MCF 10A (cell line): ENCODE data around the gene RPL10A. TPM values are rescaled to one million over a fixed set of nuclear protein-coding genes. Genes with fewer than 3 reads are reported as not detected.

ENCODE experiments used
- BruUV-seq: library from RNA; stranded (reverse); fragments of 400-500 nt; replicated peaks from 2 replicates; lab custom pipeline; 2021; lab: Mats Ljungman, UMichigan
- CTCF ChIA-PET: fragments of 300-600 bp; sonication (Branson Sonifier 250); formaldehyde crosslinking; extraction: SDS; loops from one replicate; lab custom pipeline; 2021; ENCODE audit warnings: antibody characterized with exemption, inconsistent platforms; lab: Yijun Ruan, JAX
- POLR2A ChIA-PET: fragments of 300-600, 350-650 bp; sonication (Branson Sonifier 250); formaldehyde crosslinking; extraction: SDS; loops from one replicate; lab custom pipeline; 2020; ENCODE audit warnings: antibody characterized with exemption, inconsistent platforms; lab: Yijun Ruan, JAX
- DNase-seq: peaks from one replicate; pipeline ENCODE4 v3.0.0-alpha.2; 2018; ENCODE audit not compliant: unreplicated experiment
- H3K27ac Mint-ChIP-seq: one replicate; pipeline ENCODE4 v1.8.0; 2022; ENCODE audit warnings: mild to moderate bottlenecking, low read depth, mixed read lengths; ENCODE audit not compliant: unreplicated experiment
- H3K27me3 Mint-ChIP-seq: one replicate; pipeline ENCODE4 v1.8.0; 2022; ENCODE audit warnings: mixed read lengths; ENCODE audit not compliant: insufficient read depth, unreplicated experiment
- H3K36me3 Mint-ChIP-seq: one replicate; pipeline ENCODE4 v1.8.0; 2022; ENCODE audit warnings: mild to moderate bottlenecking, moderate library complexity, mixed read lengths; ENCODE audit not compliant: insufficient read depth, unreplicated experiment
- H3K4me1 Mint-ChIP-seq: one replicate; pipeline ENCODE4 v1.8.0; 2022; ENCODE audit warnings: mixed read lengths; ENCODE audit not compliant: insufficient read depth, unreplicated experiment
- H3K4me3 Mint-ChIP-seq: one replicate; pipeline ENCODE4 v1.8.0; 2022; ENCODE audit warnings: mild to moderate bottlenecking, moderate library complexity, mixed read lengths; ENCODE audit not compliant: unreplicated experiment
- H3K9me3 Mint-ChIP-seq: one replicate; pipeline ENCODE4 v1.8.0; 2022; ENCODE audit warnings: mixed read lengths; ENCODE audit not compliant: unreplicated experiment
- intact Hi-C: fragments of 100-400 bp; cut with micrococcal nuclease; formaldehyde crosslinking; loops from 2 replicates; pipeline ENCODE4 v1.14.1; 2022
- total RNA-seq: library from RNA; stranded (reverse); gene quantifications from 2 replicates; pipeline ENCODE4 v1.2.3, GENCODE V29; 2022
- TF ChIP-seq, protein P1 (sequence below): fragments of 200-600 bp; IDR thresholded peaks from one replicate; pipeline ENCODE4 v1.8.0; 2022; ENCODE audit warnings: antibody characterized with exemption, mild to moderate bottlenecking; ENCODE audit not compliant: unreplicated experiment

Gene RPL10A
- total RNA-seq, 1 experiment from 2014 or later: 2,403 TPM

GRCh38 chr6:35484921-35485392, 16.8 kb downstream of the RPL10A start:
- ChIA-PET CTCF (interaction anchor here (1.0 kb wide), 1 partner anchor 187 kb away, joined by 3 read pairs; no protein-coding TSS in a partner anchor), POLR2A (interaction anchor here (1.2 to 4.1 kb wide), 6 partner anchors 8 to 93 kb away, joined by 3 to 42 read pairs (median 12); partner anchors contain the start of gene TEAD3)
- TF ChIP-seq, protein P1, sequence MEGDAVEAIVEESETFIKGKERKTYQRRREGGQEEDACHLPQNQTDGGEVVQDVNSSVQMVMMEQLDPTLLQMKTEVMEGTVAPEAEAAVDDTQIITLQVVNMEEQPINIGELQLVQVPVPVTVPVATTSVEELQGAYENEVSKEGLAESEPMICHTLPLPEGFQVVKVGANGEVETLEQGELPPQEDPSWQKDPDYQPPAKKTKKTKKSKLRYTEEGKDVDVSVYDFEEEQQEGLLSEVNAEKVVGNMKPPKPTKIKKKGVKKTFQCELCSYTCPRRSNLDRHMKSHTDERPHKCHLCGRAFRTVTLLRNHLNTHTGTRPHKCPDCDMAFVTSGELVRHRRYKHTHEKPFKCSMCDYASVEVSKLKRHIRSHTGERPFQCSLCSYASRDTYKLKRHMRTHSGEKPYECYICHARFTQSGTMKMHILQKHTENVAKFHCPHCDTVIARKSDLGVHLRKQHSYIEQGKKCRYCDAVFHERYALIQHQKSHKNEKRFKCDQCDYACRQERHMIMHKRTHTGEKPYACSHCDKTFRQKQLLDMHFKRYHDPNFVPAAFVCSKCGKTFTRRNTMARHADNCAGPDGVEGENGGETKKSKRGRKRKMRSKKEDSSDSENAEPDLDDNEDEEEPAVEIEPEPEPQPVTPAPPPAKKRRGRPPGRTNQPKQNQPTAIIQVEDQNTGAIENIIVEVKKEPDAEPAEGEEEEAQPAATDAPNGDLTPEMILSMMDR: no peak
- H3K36me3 Mint-ChIP-seq: peaks cover 6% of the 10 kb centered on the region
- H3K4me3 Mint-ChIP-seq: peak overlapping the region; percentile 60
- peak; percentile 70 for DNase-seq
- peaks cover 30% of the 10 kb centered on the region for H3K4me1 Mint-ChIP-seq
- H3K9me3 Mint-ChIP-seq: no peaks in the 10 kb centered on the region
- no peaks in the 10 kb centered on the region for H3K27me3 Mint-ChIP-seq
- intact Hi-C loops: loop anchor here (2.0 kb wide), 1 partner anchor 14 kb away; no protein-coding TSS in a partner anchor
- peak overlapping the region; percentile 88 for H3K27ac Mint-ChIP-seq
- BruUV-seq: no TSS peak

DNA sequence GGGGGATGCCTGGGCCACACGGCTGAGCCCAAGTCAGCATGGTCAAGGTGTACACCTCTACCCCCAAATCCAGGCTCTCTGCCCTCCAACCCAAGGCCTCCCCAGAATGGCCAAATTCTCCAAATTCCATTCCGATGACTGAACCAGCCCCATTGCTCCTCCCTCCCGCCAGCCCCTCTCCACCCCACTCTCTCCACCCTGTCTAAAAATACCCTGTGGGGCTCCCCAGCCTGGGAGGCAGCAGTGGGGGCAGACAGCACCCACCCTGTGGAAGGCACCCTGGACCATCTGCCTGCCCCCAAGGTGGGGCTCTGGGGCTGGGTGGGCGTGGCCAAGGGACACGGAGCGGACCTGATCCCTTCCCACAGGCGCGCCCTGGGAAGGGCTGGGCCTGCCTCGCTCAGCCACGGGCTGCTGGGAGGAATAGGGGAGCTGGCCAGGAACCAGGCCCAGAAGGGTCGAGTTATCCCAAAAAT, 17.2 kb downstream of the RPL10A start:
- H3K9me3 Mint-ChIP-seq: no peaks in the 10 kb centered on the region
- peaks cover 6% of the 10 kb centered on the region for H3K36me3 Mint-ChIP-seq
- ChIA-PET POLR2A (interaction anchor here (1.2 to 4.7 kb wide), 6 partner anchors 9 to 94 kb away, joined by 3 to 42 read pairs (median 12); partner anchors contain the start of genes RPL10A and TEAD3), CTCF (interaction anchor here (1.0 kb wide), 1 partner anchor 187 kb away, joined by 3 read pairs; no protein-coding TSS in a partner anchor)
- H3K4me1 Mint-ChIP-seq: peaks cover 30% of the 10 kb centered on the region
- peak; percentile 79 for DNase-seq
- intact Hi-C loops: loop anchor here (2.0 kb wide), 1 partner anchor 15 kb away; no protein-coding TSS in a partner anchor
- BruUV-seq: no TSS peak
- H3K27me3 Mint-ChIP-seq: no peaks in the 10 kb centered on the region
- H3K27ac Mint-ChIP-seq: peak overlapping the region; percentile 88
- H3K4me3 Mint-ChIP-seq: peak overlapping the region; percentile 60
- TF ChIP-seq, protein P1: no peak

GRCh38 chr6:35486005-35486925, 18.1 kb downstream of the RPL10A start:
- Mint-ChIP-seq H3K9me3 (no peaks in the 10 kb centered on the region), H3K27ac (peak overlapping the region; percentile 88), H3K4me3 (peak overlapping the region; percentile 60), H3K4me1 (peaks cover 36% of the 10 kb centered on the region), H3K36me3 (peaks cover 6% of the 10 kb centered on the region), H3K27me3 (no peaks in the 10 kb centered on the region)
- ChIA-PET POLR2A (interaction anchor here (1.0 to 4.7 kb wide), 8 partner anchors 10 to 227 kb away, joined by 3 to 42 read pairs (median 8); partner anchors contain the start of genes RPL10A, TEAD3 and ZNF76), CTCF (interaction anchor here (0.6 to 1.1 kb wide), 5 partner anchors 18 to 188 kb away, joined by 3 to 5 read pairs (median 3); partner anchors contain the start of gene RPL10A)
- intact Hi-C loops: no loop called here
- TF ChIP-seq, protein P1: no peak
- no TSS peak for BruUV-seq
- peak; percentile 90 for DNase-seq
